COLO668 (cell line): Measurements from ENCODE around the gene B3GALT4.

Experiments used
- DNase-seq: peaks from one replicate; lab custom pipeline; 2025; ENCODE audit not compliant: unreplicated experiment; lab: John Stamatoyannopoulos, UW

The B3GALT4 gene

GRCh38 chr6:33314943-33315792 lies 38.2 kb downstream of the B3GALT4 start:
- DNase-seq, result peak; percentile 48

DNA sequence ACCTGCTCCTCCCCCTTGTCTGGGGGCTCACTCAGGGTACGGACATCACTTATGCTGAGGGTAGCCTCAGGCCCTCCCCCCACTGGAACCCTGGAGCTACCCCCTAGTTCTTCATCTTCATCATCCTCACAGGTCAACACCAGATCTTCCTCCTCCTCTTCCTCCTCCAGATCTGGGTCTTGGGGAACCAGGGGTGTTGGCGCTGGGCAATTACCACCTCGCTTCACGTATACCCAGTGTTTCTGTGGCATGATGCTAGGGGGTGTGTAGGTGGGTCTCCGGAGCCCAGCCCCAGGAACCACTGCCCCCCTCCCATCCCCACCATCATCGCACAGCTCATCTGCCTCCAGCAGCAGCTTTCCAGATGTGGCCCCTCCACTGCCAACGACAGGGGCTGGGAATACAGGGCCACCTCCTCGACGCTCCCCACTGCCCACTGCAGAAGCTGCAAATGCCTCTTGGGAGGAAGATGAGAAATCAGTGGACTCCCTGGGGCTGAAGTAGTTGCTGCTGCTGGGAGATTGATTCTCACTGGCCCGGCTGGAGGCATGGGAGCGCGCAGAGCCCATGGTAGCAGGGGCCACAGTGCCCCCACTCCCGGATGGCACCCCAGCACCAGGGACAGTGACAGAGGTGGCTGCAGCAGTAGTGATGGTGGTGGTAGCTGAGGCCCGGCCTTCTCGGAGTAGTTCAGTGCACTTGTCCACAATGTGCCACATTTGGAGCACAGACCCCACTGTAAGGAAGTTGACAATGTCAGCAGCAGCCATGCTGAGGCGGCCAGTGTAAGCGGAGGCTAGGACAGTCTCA lies 39.1 kb downstream of the B3GALT4 start:
- no peak for DNase-seq

GRCh38 chr6:33316603-33317418 lies 39.9 kb downstream of the B3GALT4 start:
- DNase-seq, result no peak

GRCh38 chr6:33317419-33317668 lies 40.4 kb downstream of the B3GALT4 start:
- peak; percentile 65 for DNase-seq

DNA sequence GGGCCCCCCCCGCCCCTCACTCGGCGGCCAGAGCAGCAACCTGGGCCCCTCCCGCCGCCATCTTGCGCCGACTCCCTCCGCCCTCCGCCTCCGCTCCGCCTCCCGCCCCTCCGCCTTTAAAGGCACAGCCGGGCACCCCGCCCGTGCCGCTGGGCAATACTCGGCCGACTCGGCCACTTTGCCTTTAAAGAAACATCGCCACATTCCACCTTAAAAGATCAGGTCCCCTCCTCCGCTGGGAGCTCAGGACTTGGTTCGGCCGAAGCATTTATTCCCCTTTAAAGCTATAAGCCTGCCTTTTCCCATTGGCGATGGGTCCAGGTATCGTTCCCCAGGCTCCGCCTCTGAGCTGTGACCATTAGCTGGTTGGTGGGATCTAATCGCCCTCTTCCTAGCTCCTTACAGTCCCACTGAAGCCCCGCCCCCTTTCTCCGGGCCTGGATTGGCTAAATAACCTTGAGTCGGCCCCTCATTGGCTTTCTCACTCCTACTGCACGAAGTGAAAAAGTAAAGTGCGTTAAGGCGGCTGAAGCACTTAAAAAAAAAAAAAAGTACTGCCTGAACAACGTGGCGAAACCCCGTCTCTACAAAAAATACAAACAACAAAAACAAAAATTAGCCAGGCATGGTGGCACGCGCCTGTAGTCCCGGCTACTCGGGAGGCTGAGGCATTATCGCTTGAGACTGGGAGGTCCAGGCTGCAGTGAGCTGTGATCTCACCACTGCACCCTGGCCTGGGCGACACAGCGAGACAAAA lies 40.9 kb downstream of the B3GALT4 start, which contains the start of gene ZBTB22:
Gene ZBTB22 (minus strand): TSS at position 76 of the 757 bp plus-strand sequence. CDS start 828 bp downstream, outside the sequence.
- DNase-seq, result peak; percentile 85

DNA sequence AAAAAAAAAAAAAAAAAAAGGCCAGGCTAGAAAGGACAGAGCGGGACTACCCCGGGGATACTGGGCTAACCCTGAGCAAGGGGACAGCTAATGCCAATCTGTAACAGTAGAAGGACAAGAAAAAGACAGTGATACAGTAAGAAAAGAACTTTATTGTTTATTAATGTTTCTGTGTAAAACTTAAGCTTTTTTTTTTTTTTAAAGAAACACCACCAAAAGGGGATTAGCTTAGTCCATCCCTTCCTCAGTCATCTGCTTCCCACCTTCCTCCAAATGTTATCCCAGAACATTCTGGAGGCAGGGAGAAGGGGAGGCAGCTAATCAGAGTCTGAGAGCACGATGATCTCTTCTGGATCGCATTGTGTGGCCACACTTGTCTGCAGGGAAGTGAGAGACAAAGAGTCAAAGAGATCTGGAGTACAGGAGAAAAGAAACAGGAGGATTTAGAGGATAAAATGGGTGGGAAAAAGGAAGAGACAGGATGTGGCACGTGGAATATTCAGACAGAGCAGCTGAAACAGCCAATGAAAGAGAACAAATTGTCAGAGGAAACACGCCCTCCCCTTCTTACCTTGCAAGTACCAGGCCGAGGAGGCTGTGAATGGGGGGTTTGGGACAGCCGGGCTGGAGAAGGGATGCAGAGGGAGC lies 41.6 kb downstream of the B3GALT4 start:
- DNase-seq, result no peak

GRCh38 chr6:33319939-33320314 lies 43.0 kb downstream of the B3GALT4 start:
- no peak for DNase-seq

- peak; percentile 17 for DNase-seq
Observed at GRCh38 chr6:33320315-33321181, 43.6 kb downstream of the B3GALT4 start.

GRCh38 chr6:33321227-33321626 lies 44.3 kb downstream of the B3GALT4 start:
- no peak for DNase-seq

DNA sequence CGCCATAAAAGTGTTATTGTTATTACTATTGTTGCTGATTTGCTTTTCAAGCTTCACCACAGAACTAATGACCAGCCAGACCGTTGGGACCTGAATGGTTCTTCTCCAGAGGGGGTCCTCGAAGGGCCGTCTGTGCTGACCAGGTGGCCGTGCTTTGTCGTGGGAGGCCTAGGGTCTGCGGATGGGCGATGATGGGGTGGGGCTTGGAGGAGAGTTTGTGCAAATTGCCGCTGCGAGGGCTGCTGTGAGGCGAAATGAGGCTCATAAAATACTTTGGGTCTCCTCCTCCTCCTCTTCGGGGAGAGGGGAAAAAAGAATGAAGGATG lies 46.7 kb downstream of the B3GALT4 start:
- no peak for DNase-seq

DNA sequence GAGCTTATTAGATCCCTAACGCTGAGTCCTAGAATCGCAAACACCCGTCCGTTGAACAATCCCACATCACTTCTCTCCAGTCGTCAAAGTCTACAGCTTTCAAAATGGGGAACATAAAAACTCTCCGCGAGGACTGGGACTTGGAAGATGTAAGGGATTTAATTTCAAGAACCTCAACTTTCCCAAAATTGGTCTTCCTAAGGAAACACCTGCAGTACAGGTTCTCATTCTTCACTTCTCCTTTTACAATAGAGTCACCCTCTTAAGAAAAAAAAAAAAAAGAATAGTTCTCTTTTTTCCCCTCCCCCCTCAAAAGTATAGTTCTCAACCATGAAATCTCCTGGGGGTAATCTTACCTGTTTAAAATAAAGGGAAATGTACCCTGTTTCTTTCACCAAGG lies 47.2 kb downstream of the B3GALT4 start:
- DNase-seq, result no peak
